HUES64 (cell line): Measurements from ENCODE around the gene SOWAHB.
A peak's percentile ranks its signal among the peaks of the same experiment; 100 is the strongest.
"Not testable (repeated sequence)": the region's sequence is repeated elsewhere in the genome, so short reads cannot be mapped to it uniquely, and the experiment has no call there.

Source experiments
- H3K27ac ChIP-seq: 2 replicates; pipeline ENCODE4 v1.7.0; 2013; ENCODE audit warnings: low read depth, low read length, inconsistent platforms
- H3K27me3 ChIP-seq: 2 replicates; pipeline ENCODE4 v1.6.1; 2013; ENCODE audit warnings: mild to moderate bottlenecking, low read length; ENCODE audit not compliant: insufficient read depth
- H3K36me3 ChIP-seq: 2 replicates; pipeline ENCODE4 v1.6.1; 2013; ENCODE audit warnings: mild to moderate bottlenecking, low read length; ENCODE audit not compliant: insufficient read depth
- H3K4me1 ChIP-seq: 2 replicates; pipeline ENCODE4 v1.6.1; 2013; ENCODE audit warnings: mild to moderate bottlenecking, low read length, moderate library complexity; ENCODE audit not compliant: insufficient read depth
- H3K4me3 ChIP-seq: 2 replicates; pipeline ENCODE4 v1.5.1; 2013; ENCODE audit warnings: mild to moderate bottlenecking, low read length, moderate library complexity
- H3K9ac ChIP-seq: 2 replicates; pipeline ENCODE4 v1.6.1; 2013; ENCODE audit warnings: mild to moderate bottlenecking, low read depth, low read length
- H3K9me3 ChIP-seq: 2 replicates; pipeline ENCODE4 v1.6.1; 2013; ENCODE audit warnings: low read depth, low read length; ENCODE audit not compliant: insufficient read depth
- WGBS: fragments of 150-250, 120-280 bp; methylation state at CpG from one replicate; pipeline ENCODE4 v1.1.7; 2013; ENCODE audit warnings: missing lambda C conversion rate; 5-methylcytosine and 5-hydroxymethylcytosine counted together

Gene SOWAHB

DNA sequence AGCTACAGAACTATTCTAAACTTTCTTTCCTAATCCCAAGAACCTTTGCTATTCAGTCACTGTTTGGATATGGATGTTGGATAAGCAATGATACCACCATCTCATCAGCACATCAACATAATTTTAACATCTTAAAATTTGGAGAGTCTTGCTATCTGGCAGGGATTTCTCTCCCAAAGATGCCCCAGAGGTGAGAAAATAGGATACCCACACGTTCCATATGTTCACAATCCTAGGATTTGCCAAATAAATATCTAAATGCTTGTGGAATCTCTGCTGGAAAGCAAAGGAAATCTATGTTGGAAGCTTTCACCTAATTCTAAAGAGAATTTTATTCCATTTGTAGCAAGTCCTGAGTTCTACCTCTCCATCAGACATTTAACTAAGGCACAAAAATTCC, 24.4 kb downstream of the SOWAHB start:
- Histone ChIP-seq H3K27ac (no peak overlapping the region), H3K9ac (no peak overlapping the region), H3K36me3 (no peaks in the 10 kb centered on the region), H3K27me3 (no peaks in the 10 kb centered on the region; the same call in 1 of the 2 replicates), H3K9me3 (no peaks in the 10 kb centered on the region), H3K4me1 (peaks cover 6% of the 10 kb centered on the region; the same call in 1 of the 2 replicates), H3K4me3 (no peak overlapping the region)
- WGBS, result no CpG with 5 or more reads among the region's 1 CpG

DNA sequence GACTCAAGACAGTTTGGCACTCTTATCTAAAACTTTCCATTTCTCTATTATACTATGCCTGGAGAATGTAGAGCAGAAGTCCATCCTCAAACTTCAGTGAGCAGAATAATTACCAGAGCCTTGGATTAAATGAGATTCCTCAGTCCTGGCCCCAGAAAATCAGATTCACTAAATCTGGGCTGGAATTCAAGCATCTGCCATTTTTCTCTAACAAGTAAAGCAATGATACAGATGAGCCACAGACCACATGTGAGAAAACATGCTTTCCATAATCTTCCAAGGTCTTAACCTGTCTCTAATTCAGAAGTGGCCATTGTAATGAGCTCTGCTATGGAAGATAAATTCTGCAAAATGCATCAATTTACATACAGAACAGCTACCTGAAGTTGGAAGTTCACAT, 25.4 kb downstream of the SOWAHB start:
- H3K9me3 ChIP-seq, result no peaks in the 10 kb centered on the region
- no peak overlapping the region for H3K4me3 ChIP-seq
- H3K4me1 ChIP-seq, result peaks cover 11% of the 10 kb centered on the region
- no peak overlapping the region for H3K27ac ChIP-seq
- H3K36me3 ChIP-seq, result no peaks in the 10 kb centered on the region
- no peak overlapping the region for H3K9ac ChIP-seq
- H3K27me3 ChIP-seq, result no peaks in the 10 kb centered on the region; the same call in 1 of the 2 replicates

DNA sequence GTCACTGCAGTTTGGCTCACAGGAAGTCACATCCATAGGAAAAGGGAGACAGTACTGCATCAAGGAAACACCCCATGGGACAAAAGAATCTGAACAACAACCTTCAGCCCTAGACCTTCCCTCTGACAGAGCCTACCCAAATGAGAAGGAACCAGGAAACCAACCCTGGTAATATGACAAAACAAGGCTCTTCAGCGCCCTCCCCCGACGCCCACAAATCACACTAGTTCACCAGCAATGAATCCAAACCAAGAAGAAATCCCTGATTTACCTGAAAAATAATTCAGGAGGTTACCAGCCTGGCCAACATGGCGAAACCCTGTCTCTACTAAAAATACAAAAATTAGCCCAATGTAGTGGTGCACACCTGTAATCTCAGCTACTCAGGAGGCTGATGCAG, 29.2 kb downstream of the SOWAHB start:
- peaks cover 18% of the 10 kb centered on the region for H3K4me1 ChIP-seq
- H3K27me3 ChIP-seq, H3K9ac ChIP-seq, H3K27ac ChIP-seq, H3K4me3 ChIP-seq, H3K9me3 ChIP-seq, H3K36me3 ChIP-seq: not testable (repeated sequence)
- WGBS, result 78% methylated on average over 4 of the region's 4 CpGs

DNA sequence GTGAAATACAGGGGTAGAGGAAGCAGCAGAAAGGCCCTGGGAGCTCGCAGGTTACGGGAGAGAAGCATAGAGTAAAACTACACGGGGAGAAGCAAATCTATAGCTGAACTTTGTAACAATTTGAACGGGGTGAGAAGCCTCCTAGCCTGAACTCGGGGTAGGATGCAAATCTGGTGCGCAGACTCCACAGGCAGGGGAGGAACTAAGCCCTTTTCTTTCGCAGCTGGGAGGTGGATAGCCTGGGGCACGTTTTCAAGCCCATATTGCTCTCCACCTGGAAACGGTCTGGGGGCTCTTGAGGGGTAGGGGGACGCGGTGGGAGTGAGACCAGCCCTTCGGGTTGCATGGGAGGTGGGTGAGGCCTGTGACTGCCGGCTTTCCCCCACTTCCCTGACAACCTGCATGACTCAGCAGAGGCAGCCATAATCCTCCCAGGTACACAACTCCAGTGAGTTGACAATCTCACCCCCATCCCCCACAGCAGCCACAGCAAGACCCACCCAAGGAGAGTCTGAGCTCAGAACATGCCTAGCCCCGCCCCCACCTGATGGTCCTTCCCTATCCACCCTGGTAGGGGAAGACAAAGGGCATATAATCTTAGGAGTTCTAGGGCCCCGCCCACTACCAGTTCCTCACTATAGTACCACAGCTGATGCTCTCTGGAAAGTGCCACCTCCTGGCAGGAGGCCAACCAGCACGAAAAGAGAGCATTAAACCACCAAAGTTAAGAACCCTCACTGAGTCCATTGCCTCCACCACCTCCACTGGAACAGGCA, 29.9 kb downstream of the SOWAHB start:
- Histone ChIP-seq H3K9ac (peak overlapping the region; percentile 69), H3K36me3 (no peaks in the 10 kb centered on the region), H3K4me3 (no peak overlapping the region), H3K4me1 (peaks cover 18% of the 10 kb centered on the region), H3K9me3 (no peaks in the 10 kb centered on the region), H3K27ac (peak overlapping the region; percentile 60; the same call in 1 of the 2 replicates), H3K27me3 (no peaks in the 10 kb centered on the region)
- 57% methylated on average over 16 of the region's 16 CpGs for WGBS

DNA sequence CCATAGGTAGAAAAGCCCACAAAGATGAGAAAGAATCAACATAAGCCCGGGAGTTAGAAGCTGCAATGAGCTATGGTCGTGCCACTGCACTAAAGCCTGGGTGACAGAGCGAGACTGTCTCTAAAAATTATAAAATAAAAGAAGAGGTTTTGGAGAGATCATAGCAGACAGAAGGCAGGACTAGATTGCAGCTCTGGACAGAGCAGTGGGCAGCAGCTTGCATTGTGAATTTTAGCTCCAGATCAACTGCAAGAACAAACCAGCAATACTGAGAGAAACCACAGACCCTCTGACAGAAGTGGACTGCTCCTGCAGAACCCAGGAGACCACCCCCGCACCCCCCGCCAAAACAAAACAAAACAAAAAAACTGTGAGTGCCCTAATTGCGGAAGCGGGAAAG, 30.6 kb downstream of the SOWAHB start:
- Histone ChIP-seq H3K4me1 (peaks cover 18% of the 10 kb centered on the region), H3K27me3 (no peaks in the 10 kb centered on the region), H3K9me3 (no peaks in the 10 kb centered on the region), H3K4me3 (no peak overlapping the region), H3K36me3 (no peaks in the 10 kb centered on the region), H3K27ac (peak overlapping the region; percentile 60; the same call in 1 of the 2 replicates), H3K9ac (peak overlapping the region; percentile 69; the same call in 1 of the 2 replicates)
- 88% methylated on average over 4 of the region's 7 CpGs for WGBS

DNA sequence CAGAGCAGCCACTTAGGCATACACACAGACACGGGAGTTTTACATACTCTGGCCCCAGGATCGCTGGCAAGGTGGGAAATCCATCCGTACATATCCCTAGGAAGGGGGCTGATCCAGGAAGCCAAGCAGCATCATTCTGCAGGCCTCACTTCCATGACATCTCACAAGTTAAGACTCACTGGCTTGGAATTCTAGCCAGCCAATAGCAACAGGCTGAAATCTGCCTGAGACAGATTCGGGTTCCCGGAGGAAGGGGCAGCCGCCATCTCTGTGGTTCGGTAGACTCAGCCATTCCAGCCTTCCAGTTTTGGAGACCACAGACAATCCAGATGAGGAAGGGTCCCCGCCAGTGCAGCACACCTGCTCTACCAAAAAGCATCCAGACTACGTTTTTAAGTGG, 31.3 kb downstream of the SOWAHB start:
- WGBS, result 83% methylated on average over 9 of the region's 9 CpGs
- H3K27me3 ChIP-seq, result no peaks in the 10 kb centered on the region
- no peak overlapping the region for H3K27ac ChIP-seq
- H3K9ac ChIP-seq, result no peak overlapping the region
- no peak overlapping the region for H3K4me3 ChIP-seq
- H3K4me1 ChIP-seq, result peaks cover 18% of the 10 kb centered on the region
- H3K36me3 ChIP-seq, result no peaks in the 10 kb centered on the region
- H3K9me3 ChIP-seq, result no peaks in the 10 kb centered on the region

DNA sequence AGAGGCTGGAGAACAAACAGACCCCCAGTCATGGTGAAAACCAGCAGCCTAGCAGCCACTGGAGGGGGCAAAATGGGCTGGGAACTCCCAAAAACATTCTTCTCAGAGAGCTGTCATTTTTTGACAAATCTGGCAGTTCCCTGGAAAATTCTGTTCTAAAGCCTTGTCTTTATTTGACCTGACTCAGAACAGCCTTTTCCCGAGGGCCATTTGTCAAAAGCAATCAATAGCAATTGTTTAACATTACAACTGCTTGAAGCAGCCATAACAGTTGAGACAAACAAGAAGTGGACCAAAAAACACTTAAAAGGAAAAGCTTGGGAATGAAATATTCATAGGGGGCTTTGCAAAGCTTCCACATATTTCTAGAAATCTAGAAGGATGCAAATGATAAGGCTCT, 39.6 kb downstream of the SOWAHB start:
- no peaks in the 10 kb centered on the region for H3K9me3 ChIP-seq
- H3K4me3 ChIP-seq, result no peak overlapping the region
- no peaks in the 10 kb centered on the region for H3K27me3 ChIP-seq
- H3K36me3 ChIP-seq, result no peaks in the 10 kb centered on the region
- H3K9ac ChIP-seq, result no peak overlapping the region
- H3K27ac ChIP-seq, result no peak overlapping the region
- no peaks in the 10 kb centered on the region for H3K4me1 ChIP-seq
- WGBS, result 56% methylated on average over 1 of the region's 1 CpG

DNA sequence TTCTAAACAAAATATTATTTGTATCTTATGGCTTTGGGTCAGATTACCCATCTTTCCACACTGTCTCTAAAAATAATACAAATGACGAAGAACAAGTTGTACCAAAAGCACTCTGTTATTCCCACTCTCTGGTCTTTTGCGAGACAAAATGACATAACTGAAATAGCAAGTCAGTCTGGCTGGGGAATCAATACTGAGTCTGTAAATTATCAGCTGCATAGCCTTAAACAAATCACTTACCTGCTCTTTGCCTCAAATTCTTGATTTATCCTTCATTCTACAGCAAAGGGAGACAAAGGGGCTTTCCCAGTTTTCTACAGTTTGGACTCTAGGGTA, 40.9 kb downstream of the SOWAHB start:
- H3K9me3 ChIP-seq, result no peaks in the 10 kb centered on the region
- H3K27ac ChIP-seq, result no peak overlapping the region
- H3K27me3 ChIP-seq, result no peaks in the 10 kb centered on the region
- H3K9ac ChIP-seq, result no peak overlapping the region
- WGBS, result 95% methylated on average over 2 of the region's 2 CpGs
- no peak overlapping the region for H3K4me3 ChIP-seq
- no peaks in the 10 kb centered on the region for H3K36me3 ChIP-seq
- no peaks in the 10 kb centered on the region for H3K4me1 ChIP-seq

DNA sequence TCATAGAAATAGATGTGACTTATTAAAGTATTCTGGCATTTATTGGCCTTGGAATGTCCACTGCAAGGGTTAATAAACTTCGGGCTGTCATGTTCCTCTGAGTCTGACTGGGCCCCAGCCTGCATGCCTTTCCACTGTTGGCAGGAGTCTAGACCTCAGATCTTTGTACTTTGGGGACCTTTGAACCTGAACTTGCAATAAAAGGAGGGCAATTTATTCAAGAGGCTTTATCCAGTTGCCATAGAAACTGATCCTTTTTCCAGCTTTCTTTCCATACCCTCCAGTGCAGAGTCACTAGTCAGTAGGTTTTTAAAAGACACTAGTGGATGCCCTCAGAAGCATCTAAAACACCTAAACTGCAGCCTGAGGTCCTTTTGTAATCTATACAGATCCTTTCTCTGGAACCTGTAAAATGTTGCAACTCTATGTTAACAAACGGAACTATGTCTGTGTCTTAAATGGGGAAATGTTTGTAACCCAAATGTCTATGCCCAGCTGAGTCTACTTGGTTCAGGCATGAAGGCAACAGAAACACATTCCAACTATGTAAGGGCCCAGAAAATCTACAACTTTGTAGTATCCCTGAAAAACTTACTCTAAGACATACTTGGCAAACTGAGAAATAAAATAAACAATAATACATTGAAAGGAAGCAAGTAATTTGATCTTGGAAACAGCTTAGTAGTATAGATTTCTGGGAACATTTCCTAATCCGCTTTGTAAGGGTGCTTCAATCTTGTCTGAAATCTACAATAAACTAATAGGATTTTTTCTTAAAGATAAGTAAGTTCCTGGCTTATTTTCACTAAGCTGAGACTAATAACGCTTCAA, 41.5 kb downstream of the SOWAHB start:
- Histone ChIP-seq H3K4me1 (no peaks in the 10 kb centered on the region), H3K27me3 (no peaks in the 10 kb centered on the region), H3K4me3 (no peak overlapping the region), H3K9me3 (no peaks in the 10 kb centered on the region), H3K27ac (no peak overlapping the region), H3K9ac (no peak overlapping the region), H3K36me3 (no peaks in the 10 kb centered on the region)
- 78% methylated on average over 2 of the region's 4 CpGs for WGBS

DNA sequence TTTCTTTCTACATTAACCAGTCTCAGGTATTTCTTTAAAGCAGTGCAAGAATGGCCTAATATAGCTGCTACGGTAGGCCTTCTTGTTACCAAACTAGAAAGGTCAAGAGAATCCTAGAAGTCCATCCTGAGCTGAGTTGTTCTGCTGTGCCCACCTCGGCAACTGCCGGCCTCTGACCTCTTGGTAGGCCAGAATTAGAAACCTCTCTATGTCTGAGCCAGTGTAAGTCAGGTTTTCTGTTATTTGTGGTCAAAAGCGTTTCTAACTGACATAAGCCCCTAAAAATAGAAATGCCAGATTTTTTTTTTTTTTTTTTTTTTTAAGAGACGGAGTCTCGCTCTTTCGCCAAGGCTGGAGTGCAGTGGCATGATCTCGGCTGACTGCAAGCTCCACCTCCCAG, 43.1 kb downstream of the SOWAHB start:
- Histone ChIP-seq H3K27ac (no peak overlapping the region), H3K9me3 (no peaks in the 10 kb centered on the region)

DNA sequence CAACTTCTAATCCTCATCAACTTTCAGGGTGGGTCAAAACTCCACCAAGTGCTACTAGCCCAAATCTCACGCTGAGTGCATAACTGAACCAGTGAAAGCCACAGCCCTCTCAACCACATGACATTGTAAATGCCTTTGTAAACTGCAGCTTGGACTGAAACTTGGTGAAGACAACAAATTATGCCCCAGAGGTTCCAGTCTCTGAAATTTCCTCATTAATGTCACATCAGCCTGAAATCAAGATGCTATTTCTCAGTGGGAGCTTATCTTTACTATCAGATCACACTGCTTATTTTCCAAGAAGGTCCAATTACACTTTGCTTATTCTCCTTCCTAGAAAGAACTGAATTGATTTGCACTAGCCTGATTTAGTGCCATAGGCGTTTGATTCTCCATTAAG, 46.6 kb downstream of the SOWAHB start:
- no peaks in the 10 kb centered on the region for H3K36me3 ChIP-seq
- H3K4me1 ChIP-seq, result no peaks in the 10 kb centered on the region
- H3K27me3 ChIP-seq, result no peaks in the 10 kb centered on the region
- no peak overlapping the region for H3K4me3 ChIP-seq
- no peaks in the 10 kb centered on the region for H3K9me3 ChIP-seq
- H3K27ac ChIP-seq, result no peak overlapping the region
- no peak overlapping the region for H3K9ac ChIP-seq
- 92% methylated on average over 2 of the region's 2 CpGs for WGBS

More for the DNA sequence above, 43.1 kb downstream of the SOWAHB start:
- no peak overlapping the region for H3K4me3 ChIP-seq
- no peak overlapping the region for H3K9ac ChIP-seq
- WGBS, result 96% methylated on average over 8 of the region's 8 CpGs
- no peaks in the 10 kb centered on the region for H3K27me3 ChIP-seq
- H3K4me1 ChIP-seq, result no peaks in the 10 kb centered on the region
- no peaks in the 10 kb centered on the region for H3K36me3 ChIP-seq
